ENCODE results near the gene MUC3A.
"Not testable (repeated sequence)": the region's sequence is repeated elsewhere in the genome, so short reads cannot be mapped to it uniquely, and the experiment has no call there.

Gene MUC3A

GRCh38 chr7:100933734-100934133 is 15.6 kb upstream of the MUC3A start:
- in situ Hi-C loops (cut with HindIII; ENCODE audit: low sequenced_read_pairs): no loop called here
- no peak for DNase-seq (ENCODE audit: low read depth, low spot score)
- no peak for TF ChIP-seq CTCF (IDR thresholded peaks at IDR 0.05; ENCODE audit: low read depth, low read length)
- H3K4me3 ChIP-seq (ENCODE audit: low read depth, low read length): no peak overlapping the region

GRCh38 chr7:100935381-100935780 is 14.0 kb upstream of the MUC3A start:
- DNase-seq (ENCODE audit: low read depth, low spot score); in situ Hi-C loops (cut with HindIII; ENCODE audit: low sequenced_read_pairs); H3K4me3 ChIP-seq (ENCODE audit: low read depth, low read length): not testable (repeated sequence)

GRCh38 chr7:100936167-100936566 is 13.2 kb upstream of the MUC3A start:
- H3K4me3 ChIP-seq (ENCODE audit: low read depth, low read length); DNase-seq (ENCODE audit: low read depth, low spot score); in situ Hi-C loops (cut with HindIII; ENCODE audit: low sequenced_read_pairs): not testable (repeated sequence)

GRCh38 chr7:100942045-100942774 is 7.1 kb upstream of the MUC3A start:
- TF ChIP-seq CTCF (IDR thresholded peaks at IDR 0.05; ENCODE audit: low read depth, low read length): no peak
- no peak for DNase-seq (ENCODE audit: low read depth, low spot score)
- in situ Hi-C loops (cut with HindIII; ENCODE audit: low sequenced_read_pairs): no loop called here
- no peak overlapping the region for H3K4me3 ChIP-seq (ENCODE audit: low read depth, low read length)

- H3K4me3 ChIP-seq (ENCODE audit: low read depth, low read length): no peak overlapping the region
- in situ Hi-C loops (cut with HindIII; ENCODE audit: low sequenced_read_pairs): no loop called here
- no peak for DNase-seq (ENCODE audit: low read depth, low spot score)
- no peak for TF ChIP-seq CTCF (IDR thresholded peaks at IDR 0.05; ENCODE audit: low read depth, low read length)
These were observed 5.6 kb upstream of the MUC3A start for GRCh38 chr7:100943693-100944092.

- TF ChIP-seq CTCF (IDR thresholded peaks at IDR 0.05; ENCODE audit: low read depth, low read length): no peak
- in situ Hi-C loops (cut with HindIII; ENCODE audit: low sequenced_read_pairs): no loop called here
- no peak overlapping the region for H3K4me3 ChIP-seq (ENCODE audit: low read depth, low read length)
- no peak for DNase-seq (ENCODE audit: low read depth, low spot score)
These were observed 5.2 kb upstream of the MUC3A start for GRCh38 chr7:100944138-100944537.

GRCh38 chr7:100946111-100946510 is 3.2 kb upstream of the MUC3A start:
- no peak for TF ChIP-seq CTCF (IDR thresholded peaks at IDR 0.05; ENCODE audit: low read depth, low read length)
- in situ Hi-C loops (cut with HindIII; ENCODE audit: low sequenced_read_pairs): no loop called here
- DNase-seq (ENCODE audit: low read depth, low spot score): no peak
- H3K4me3 ChIP-seq (ENCODE audit: low read depth, low read length): no peak overlapping the region
